HL-60 (cell line): ENCODE measurements around the gene DLX2.

Experiments used
- CTCF ChIP-seq: IDR thresholded peaks from one replicate; pipeline ENCODE4 v1.5.1; 2011; ENCODE audit warnings: low read length, control low read depth, inconsistent platforms; ENCODE audit not compliant: insufficient read depth
- POLR2AphosphoS5 ChIP-seq: IDR thresholded peaks from 2 replicates; pipeline ENCODE4 v1.6.1; 2012; ENCODE audit warnings: low read depth
- TF ChIP-seq, protein P1 (sequence below): IDR thresholded peaks from 2 replicates; pipeline ENCODE4 v1.6.1; 2012; ENCODE audit warnings: low read depth; ENCODE audit not compliant: insufficient replicate concordance

GRCh38 chr2:172120118-172120517 lies 17.4 kb upstream of the DLX2 start:
- TF ChIP-seq CTCF (no peak), POLR2AphosphoS5 (no peak)
- TF ChIP-seq, protein P1, sequence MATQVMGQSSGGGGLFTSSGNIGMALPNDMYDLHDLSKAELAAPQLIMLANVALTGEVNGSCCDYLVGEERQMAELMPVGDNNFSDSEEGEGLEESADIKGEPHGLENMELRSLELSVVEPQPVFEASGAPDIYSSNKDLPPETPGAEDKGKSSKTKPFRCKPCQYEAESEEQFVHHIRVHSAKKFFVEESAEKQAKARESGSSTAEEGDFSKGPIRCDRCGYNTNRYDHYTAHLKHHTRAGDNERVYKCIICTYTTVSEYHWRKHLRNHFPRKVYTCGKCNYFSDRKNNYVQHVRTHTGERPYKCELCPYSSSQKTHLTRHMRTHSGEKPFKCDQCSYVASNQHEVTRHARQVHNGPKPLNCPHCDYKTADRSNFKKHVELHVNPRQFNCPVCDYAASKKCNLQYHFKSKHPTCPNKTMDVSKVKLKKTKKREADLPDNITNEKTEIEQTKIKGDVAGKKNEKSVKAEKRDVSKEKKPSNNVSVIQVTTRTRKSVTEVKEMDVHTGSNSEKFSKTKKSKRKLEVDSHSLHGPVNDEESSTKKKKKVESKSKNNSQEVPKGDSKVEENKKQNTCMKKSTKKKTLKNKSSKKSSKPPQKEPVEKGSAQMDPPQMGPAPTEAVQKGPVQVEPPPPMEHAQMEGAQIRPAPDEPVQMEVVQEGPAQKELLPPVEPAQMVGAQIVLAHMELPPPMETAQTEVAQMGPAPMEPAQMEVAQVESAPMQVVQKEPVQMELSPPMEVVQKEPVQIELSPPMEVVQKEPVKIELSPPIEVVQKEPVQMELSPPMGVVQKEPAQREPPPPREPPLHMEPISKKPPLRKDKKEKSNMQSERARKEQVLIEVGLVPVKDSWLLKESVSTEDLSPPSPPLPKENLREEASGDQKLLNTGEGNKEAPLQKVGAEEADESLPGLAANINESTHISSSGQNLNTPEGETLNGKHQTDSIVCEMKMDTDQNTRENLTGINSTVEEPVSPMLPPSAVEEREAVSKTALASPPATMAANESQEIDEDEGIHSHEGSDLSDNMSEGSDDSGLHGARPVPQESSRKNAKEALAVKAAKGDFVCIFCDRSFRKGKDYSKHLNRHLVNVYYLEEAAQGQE = no peak
